ENCODE data around the gene DNMT3L.

- no peak for TF ChIP-seq CTCF (conservative IDR thresholded peaks at IDR 0.05; ENCODE audit: low read length)
- no peak for TF ChIP-seq EZH2phosphoT487 (IDR thresholded peaks at IDR 0.05; ENCODE audit: borderline replicate concordance)
Observed at GRCh38 chr21:44300262-44300959, 38.7 kb upstream of the DNMT3L start.

All from Loucy (cell line).